HL-60/S4 (cell line): Measurements from ENCODE around the gene THOC5.
"Not testable (repeated sequence)": the region's sequence is repeated elsewhere in the genome, so short reads cannot be mapped to it uniquely, and the experiment has no call there.

Source experiments
- in situ Hi-C: fragments of 300-500 bp; cut with MboI; formaldehyde crosslinking; loops from 2 replicates; pipeline ENCODE4 v1.14.3; 2022; ENCODE audit warnings: low sequenced_read_pairs

The THOC5 gene

DNA sequence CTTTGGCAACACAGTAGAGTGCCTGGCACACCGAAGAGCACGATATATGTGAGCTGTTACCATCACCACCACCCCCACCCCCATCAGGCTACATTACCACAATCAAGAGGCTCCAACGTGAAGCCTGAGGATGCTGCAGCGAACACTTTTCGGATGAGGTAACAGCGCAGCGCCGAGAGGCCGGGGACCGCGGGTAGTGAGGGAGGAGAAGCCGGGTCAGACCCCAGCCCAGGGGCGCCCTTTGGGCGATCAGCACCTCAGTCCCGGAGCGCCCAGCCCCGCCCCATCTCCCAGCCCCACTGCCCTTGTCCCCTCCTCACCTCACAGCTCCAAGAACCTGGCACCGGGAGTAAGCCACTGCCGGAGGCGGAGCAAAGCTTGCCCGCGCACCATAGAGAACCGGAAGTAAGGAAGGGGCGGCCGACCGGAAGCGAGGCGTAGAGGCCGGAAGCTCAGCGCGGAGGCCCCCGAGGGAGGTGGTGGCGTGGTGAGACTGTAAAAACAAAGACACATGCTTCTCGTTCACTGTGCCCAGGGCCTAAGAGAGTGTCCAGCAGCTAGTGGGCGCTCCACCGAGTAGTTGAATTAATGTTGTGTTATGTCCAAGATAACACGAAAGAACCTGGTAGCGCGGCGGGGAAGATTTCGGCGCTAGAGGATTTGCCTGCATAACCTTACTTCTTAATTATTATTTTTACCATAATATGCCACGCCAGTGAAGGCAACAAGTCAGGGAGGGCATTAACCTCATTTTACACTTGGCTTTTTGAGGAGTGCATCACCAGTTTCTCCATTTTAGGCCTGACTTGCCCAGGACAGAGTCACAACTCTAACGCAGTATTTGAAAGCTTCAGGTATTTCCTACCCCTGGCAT lies at the start of gene THOC5:
Gene THOC5 (minus strand): TSS at position 407 of the 874 bp plus-strand sequence. CDS start 4,610 bp downstream, outside the sequence.
- in situ Hi-C loops, result no loop called here

DNA sequence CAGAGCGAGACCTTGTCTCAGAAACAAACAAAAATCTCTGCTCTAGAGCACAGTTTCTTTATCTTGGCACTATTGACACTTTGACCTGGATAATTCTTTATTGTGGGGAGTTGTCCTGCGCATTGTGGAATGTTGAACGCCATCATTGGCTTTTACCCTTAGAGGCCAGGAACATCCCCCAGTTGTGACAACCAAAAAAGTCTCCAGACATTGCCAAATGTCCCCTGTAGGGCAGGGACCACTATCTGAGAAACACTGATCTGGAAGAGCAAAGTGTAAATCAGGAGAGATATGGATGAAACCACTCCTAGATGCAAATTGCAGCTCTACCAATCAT lies 45.1 kb upstream of the THOC5 start:
- in situ Hi-C loops, result no loop called here

DNA sequence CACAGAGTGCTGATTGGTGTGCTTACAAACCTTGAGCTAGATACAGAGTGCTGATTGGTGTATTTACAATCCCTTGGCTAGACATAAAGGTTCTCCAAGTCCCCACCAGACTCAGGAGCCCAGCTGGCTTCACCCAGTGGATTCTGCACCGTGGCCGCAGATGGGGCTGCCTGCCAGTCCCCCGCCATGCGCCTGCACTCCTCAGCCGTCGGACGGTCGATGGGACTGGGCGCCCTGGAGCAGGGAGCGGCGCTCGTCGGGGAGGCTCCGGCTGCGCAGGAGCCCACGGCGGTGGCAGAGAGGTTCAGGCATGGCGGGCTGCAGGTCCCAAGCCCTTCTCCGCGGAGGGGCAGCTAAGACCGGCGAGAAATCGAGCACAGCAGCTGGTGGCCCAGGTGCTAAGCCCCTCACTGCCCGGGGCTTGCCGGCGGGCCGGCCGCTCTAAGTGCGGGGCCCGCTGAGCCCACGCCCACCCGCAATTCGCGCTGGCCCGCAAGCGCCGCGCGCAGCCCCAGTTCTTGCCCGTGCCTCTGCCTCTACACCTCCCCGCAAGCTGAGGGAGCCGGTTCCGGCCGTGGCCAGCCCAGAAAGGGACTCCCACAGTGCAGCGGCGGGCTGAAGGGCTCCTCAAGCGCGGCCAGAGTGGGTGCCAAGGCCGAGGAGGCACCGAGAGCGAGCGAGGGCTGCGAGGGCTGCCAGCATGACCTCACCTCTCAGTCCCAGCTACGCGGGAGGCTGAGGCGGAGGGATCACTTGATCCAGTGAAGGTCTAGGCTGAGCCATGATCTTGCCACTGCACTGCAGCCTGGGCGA lies 44.5 kb upstream of the THOC5 start:
- in situ Hi-C loops, result not testable (repeated sequence)

DNA sequence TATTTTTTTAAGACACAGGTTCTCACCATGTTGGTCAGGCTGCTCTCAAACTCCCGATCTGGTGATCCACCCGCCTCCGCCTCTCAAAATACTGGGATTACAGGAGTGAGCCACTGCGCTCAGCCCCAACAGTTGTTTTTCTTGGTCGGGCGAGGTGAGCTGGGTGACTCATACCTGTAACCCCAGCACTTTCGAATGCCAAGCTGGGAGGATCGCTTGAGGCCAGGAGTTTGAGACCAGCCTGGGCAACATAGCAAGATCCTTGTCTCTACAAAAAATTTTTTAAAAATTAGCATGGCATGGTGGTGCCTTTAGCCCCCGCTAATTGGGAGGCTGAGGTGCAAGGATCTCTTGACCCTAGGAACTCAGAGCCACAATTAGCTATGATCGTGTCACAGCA lies 42.9 kb upstream of the THOC5 start:
- in situ Hi-C loops, result no loop called here

DNA sequence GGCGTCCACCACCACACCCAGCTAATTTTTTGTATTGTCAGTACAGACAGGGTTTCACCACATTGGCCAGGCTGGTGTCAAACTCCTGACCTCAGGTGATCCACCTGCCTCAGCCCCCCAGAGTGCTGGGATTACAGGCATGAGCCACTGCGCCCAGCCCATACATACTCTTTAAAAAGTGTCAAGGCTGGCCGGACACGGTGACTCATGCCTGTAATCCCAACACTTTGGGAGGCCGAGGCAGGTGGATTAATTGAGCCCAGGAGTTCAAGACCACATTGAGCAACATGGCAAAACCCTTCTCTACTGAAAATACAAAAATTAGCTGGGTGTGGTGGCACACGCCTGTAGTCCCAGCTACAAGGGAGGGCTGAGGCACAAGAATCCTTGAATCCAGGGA lies 40.9 kb upstream of the THOC5 start:
- in situ Hi-C loops, result not testable (repeated sequence)

DNA sequence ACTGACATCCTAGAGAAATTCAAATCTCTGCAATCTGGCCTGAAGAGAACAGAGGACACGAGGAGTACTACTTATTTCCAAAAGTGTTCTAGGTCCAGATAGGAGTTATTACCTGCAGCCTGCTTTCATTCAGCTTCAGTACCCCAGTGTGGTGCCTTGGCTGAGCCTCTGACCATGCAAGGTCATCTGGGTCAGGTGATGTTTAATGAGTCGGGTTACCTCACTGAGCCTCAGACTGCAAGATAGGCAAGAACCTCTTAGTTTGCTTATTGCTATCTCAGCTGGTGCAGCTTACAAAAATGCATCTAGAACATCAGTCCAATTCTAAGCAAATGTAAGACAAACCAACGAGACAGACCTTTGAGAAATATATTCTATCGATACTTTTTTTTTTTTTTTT lies 40.4 kb upstream of the THOC5 start:
- in situ Hi-C loops, result no loop called here

DNA sequence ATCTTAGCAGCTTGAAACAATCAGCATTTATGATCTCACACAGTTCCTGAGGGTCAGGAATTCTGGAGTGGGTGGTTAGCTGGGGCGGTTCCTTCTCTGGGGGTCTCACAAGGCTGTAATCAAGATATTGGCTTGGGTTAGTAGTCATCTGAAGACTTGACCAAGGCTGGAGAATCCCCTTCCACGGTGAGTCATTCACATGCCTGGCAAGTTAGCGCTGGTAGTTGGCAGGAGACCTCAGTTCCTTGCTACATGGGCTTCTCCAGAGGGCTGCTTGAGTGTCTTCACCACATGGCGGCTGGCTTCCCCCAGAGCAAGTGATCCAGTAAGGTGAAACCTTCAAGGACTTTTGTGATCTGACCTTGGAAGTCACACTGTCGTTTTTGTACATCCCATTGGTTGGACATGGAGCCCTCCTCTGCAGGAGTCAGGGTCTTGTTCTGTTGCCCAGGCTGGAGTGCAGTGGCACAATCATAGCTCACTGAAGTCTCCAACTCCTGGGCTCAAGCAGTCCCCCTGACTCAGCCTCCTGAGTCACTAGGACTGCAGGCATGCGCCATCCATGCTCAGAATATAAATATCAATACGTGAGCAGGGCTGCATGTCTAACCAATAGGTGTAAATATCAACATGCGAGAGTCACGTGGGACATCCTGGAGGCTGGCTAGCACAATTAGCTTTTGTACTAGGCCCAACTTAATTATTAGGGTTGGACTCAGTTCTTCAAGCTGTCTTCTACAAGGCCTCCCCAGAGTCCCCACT lies 34.6 kb upstream of the THOC5 start:
- in situ Hi-C loops, result no loop called here

DNA sequence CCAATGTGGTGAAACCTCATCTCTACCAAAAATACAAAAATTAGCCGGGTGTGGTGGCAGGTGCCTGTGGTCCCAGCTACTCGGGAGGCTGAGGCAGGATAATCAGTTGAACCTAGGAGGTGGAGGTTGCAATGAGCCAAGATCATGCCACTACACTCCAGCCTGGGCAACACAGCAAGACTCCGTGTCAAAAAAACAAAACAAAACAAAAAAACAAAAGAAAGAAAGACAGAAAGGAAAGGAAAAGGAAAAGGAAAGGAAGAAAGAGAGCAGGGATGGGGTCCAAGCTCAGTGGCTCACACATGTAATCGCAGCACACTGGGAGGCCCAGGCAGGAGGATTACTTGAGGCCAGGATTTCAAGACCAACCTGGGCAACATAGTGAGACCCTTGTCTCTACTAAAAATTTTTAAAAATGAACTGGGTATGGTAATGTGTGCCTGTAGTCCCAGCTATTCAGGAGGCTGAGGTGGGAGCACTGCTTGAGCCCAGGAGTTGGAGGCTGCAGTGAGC lies 32.7 kb upstream of the THOC5 start:
- in situ Hi-C loops, result not testable (repeated sequence)

DNA sequence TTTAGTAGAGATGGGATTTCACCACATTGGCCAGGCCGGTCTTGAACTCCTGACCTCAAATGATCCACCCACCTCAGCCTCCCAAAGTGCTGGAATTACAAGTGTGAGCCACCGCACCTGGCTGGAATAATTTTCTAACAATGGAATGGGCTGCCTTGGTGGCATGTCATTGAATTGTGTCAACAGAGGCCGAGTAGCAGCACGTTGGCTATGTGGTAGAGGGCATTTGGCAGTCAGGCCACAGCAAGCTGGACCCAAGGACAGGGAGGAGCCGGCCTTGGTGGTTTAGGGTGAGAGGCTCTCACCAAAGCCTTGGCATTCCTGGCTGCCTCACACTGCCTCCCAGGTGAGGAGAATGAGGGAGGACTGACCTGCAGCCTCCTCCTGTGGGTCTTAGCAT lies 31.4 kb upstream of the THOC5 start:
- in situ Hi-C loops, result no loop called here

DNA sequence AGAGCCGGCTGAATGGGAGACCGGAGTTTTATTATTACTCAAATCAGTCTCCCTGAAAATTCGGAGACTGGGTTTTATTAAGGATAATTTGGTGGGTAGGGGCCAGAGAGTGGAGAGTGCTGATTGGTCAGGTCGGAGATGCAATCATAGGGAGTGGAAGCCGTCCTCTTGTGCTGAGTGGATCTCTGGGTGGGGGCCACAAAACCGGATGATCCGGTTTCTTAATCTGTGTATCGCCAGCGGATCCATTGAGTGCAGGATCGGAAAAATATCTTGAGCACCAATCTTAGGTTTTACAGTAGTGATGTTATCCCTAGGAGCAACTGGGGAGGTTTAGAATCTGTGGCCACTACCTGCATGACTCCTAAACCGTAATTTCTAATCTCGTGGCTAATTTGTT lies 28.2 kb upstream of the THOC5 start:
- in situ Hi-C loops, result no loop called here

DNA sequence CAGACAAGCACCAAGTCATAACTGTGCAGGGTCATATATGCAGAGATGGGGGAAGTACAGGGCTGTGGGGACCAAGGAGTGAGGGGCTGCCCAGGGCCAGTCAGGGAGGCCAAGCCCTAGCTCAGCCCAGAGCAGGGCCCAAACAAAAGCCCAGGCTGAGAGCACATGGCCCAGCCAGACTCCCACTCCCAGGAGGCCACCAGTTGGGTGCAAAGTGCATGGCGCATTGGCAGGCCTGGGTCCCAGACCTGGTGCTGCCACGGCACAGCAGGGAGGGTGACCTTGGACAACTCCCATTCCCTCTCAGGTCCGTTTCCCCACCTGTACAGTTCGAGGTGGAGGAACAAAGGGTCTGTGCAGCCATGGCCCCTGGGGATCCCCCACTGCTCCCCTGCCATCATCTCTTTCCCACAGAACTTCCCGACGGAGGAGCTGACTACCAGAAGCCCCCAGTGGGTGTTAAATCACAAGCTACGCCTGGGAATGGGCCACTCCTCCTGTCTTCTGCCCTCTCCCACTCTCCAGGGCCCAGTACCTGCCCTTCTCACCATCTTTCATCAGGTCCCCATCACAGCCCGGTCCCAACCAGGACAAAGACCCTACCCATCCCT lies 26.7 kb upstream of the THOC5 start:
- in situ Hi-C loops, result no loop called here

DNA sequence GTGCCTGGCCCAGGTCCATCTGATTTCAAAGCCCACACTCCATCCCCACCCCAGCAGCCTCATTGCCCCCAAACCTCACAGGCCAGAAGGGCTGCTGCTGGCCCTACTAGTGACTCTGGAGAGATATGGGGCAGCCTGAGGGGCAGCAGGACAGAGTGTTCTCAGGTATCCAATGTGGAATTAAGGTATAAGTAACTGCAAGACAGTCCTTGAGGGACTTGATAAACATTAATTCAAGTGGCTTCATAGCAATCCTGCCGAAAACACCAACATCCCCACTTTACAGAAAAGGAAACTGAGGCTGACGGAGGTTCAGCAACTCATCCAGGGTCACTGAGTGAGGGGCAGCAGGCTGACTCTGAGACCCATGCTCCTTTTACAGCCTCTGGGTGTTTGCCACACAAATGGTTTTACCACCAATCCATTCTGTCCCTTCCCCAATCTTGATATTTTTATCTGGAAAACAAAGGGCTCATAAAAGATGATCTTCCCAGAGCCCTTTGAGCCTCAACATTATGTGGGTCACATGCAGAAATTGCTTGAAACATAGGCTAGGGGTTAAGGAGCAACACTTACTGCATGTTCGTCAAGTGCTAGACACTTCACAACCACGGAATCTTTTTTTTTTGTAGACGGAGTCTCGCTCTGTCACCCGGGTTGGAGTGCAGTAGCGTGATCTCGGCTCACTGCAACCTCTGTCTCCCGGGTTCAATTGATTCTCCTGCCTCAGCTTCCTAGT lies 25.1 kb upstream of the THOC5 start:
- in situ Hi-C loops, result no loop called here

DNA sequence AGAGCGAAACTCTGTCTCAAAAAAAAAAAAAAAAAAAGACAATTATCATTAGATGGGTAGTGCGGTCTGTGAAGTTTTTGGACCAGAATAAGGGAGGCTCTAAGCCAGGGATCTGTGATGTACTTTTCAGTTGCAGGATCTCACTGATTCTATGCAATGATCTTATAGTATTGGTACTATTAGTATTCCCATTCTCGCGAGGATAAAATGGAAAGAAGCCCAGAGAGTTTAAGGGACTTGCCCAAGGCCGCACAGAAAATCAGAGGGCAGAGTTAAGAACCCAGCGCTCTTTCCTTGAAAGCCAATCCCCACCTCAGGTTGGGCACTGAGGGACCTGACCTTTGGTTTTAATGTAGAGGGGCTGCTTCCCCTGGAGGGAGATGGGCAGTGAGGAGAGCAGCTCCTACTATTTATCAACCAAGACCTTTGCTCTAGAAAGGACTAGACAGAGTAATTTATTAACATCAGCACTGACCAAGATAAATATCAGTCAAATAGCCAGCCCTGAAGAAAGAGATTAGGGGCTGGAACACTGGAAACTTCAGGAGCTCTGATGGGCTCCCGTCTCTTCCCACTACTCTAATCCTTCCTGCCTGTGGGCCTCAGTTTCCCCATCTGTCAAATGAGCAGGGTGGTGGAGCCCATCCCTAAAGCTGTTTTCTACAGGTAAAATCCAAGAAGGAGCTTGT lies 21.3 kb upstream of the THOC5 start:
- in situ Hi-C loops, result no loop called here

DNA sequence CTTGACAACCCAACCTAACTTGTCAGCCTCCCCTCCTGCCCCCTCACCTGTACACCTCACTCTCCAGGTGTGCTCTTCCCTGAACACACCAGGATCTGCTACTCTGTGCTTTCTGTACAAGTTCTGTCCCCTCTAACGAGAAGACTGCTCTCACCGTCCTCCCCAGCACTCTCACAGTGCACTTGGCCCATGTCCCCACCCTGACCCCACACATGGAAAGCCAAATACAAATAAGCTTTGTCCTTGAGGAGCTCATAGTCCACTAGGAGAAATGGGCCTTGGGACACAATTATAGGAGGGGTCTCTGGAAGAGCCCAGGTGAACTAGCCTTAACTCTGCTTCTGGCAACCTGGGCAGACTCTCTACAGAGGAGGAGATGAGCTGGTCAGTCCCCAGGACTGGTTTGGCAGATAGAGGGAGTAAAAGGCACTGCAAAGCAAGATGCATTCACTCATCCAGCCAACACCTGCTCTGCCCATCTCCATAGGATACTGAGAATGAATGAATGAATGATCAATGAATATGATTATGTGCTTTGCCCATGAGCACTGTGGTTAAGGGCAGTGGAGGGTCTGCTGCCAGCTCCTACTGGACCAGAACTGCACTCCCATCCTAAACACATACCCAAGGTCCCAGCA lies 17.5 kb upstream of the THOC5 start:
- in situ Hi-C loops, result no loop called here

DNA sequence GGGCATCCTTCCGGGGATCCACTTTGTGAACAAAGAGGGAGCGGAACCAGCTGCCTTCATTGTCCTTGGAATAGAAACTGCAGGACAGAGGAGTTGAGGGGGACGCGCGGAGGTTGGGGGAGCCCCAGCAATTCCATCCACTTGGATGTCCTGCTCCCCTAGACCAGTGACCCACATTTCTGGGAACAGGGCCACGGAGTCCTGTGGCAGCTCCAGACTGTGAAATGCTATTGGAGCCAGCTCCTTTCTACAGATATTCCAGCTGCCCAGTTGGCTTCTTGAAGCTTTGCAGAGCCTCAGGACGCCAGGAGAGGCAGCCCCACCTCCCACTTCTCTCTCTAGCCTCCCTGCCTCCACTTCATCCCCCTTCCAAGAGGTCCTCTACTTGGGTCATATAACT lies 16.9 kb upstream of the THOC5 start:
- in situ Hi-C loops, result no loop called here

DNA sequence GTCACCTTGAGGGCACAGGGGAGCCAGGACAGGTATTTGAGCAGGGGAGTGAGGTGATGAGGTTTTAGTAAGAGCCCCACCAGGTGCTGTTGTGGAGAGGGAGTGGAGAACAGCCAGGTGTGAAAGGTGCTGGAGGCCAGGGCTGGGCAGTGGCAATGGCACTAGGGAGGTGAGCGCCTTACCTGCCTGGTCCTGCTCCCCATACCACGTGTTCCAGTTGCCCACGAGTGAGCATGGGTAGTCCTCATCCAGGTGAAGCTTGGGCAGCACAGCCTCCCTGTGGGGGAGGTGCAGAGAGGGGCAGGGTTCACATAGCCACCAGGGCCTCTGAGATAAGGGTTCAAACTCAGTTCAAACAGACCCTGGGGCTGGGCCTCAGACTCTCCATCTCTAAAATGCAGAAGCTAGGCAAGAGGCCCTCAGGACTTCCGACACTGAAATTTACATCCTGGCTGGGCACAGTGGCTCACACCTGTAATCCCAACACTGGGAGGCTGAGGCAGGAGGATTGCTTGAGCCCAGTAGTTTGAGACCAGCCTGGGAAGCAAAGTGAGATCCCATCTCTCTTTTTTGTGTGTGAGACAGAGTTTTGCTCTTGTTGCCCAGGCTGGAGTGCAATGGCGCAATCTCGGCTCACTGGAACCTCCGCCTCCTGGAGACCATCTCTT lies 15.6 kb upstream of the THOC5 start:
- in situ Hi-C loops, result no loop called here

DNA sequence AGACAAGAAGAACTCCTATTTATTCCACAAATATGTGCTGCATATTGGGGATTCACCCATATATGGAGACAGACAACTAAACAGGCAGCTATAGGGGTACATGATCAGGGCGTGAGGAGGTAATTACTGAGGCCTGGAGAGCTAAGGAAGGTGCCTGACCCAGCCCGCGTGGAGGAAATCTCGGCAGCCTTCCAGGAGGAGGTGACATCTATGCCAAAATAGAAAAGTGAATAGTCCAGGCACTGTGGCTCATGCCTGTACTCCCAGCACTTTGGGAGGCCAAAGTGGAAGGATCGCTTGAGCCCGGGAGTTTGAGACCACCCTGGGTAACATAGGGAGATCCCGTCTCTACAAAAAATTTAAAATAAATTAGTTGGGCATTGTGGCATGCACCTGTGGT lies 13.8 kb upstream of the THOC5 start:
- in situ Hi-C loops, result no loop called here

DNA sequence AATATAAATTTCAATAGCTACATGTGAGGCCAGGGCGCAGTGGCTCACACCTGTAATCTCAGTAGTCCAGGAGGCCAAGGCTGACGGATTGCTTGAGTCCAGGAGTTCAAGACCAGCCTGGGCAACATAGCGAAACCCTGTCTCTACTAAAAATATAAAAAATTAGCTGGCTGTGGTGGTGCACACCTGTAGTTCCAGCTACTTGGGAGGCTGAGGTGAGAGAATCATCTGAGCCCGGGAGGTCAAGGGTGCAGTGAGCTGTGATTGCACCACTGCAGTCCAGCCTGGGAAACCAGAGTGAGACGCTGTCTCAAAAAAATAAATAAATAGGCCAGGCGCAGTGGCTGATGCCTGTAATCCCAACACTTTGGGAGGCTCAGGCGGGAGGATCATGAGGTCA lies 13.0 kb upstream of the THOC5 start:
- in situ Hi-C loops, result not testable (repeated sequence)
